Measurements from ENCODE around the gene ROCK2.

The ROCK2 gene

DNA sequence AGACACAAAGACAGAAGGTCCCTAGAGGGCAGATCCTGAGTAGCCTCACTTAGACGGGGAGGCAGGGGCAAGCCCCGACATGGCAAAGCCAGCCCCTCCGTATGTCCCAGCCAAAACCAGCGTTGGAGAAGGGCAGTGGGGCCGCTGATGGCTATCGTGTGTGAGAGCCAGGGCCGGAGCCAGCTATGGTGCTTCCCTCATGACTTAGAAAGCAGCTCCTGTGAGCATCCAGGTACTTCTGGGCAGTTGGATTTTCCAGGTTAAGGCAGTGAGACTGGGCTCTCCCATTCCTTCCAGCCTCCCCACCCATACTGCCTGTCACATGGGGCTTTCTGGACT lies 31.2 kb upstream of the ROCK2 start:
- H3K36me3 ChIP-seq (replicated peaks): no peaks in the 10 kb centered on the region
- no peak for DNase-seq (ENCODE audit: low spot score in 2 of 2)
- H3K27me3 ChIP-seq (ENCODE audit: low read depth): no peaks in the 10 kb centered on the region
- no peak overlapping the region for H3K4me3 ChIP-seq
- peaks cover 8% of the 10 kb centered on the region for H3K4me1 ChIP-seq
- in situ Hi-C loops (cut with MboI; ENCODE audit: low sequenced_read_pairs): no loop called here
- no peaks in the 10 kb centered on the region for H3K9me3 ChIP-seq

- no peaks in the 10 kb centered on the region for H3K9me3 ChIP-seq
- peaks cover 8% of the 10 kb centered on the region for H3K4me1 ChIP-seq
- H3K36me3 ChIP-seq (replicated peaks): no peaks in the 10 kb centered on the region
- no peak for DNase-seq (ENCODE audit: low spot score in 2 of 2)
- H3K27me3 ChIP-seq (ENCODE audit: low read depth): no peaks in the 10 kb centered on the region
- H3K4me3 ChIP-seq: no peak overlapping the region
- in situ Hi-C loops (cut with MboI; ENCODE audit: low sequenced_read_pairs): no loop called here
Measured at GRCh38 chr2:11375025-11375688, 30.7 kb upstream of the ROCK2 start.

DNA sequence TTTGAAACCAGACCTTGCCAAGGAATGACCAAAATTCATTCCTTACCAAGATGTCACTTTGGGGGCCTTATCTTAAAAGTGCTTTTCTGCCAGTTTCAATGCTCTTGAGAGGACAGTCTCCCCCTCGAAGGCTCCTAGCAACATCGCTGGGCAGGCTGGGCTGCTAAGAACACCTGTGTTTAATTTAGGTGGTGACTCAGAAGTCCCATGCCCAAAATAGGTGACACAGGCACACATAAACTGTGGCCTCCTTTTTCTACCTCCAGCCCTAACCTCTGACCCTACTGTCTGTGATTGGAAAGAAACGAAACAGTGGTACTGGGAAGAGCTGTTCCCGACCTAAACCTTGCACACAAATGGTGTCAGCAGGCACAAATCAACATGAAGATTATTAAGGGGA lies 28.7 kb upstream of the ROCK2 start:
- Histone ChIP-seq H3K4me3 (no peak overlapping the region), H3K4me1 (peaks cover 8% of the 10 kb centered on the region), H3K27me3 (ENCODE audit: low read depth) (no peaks in the 10 kb centered on the region), H3K36me3 (replicated peaks) (no peaks in the 10 kb centered on the region), H3K9me3 (no peaks in the 10 kb centered on the region)
- no peak for DNase-seq (ENCODE audit: low spot score in 2 of 2)
- in situ Hi-C loops (cut with MboI; ENCODE audit: low sequenced_read_pairs): no loop called here

DNA sequence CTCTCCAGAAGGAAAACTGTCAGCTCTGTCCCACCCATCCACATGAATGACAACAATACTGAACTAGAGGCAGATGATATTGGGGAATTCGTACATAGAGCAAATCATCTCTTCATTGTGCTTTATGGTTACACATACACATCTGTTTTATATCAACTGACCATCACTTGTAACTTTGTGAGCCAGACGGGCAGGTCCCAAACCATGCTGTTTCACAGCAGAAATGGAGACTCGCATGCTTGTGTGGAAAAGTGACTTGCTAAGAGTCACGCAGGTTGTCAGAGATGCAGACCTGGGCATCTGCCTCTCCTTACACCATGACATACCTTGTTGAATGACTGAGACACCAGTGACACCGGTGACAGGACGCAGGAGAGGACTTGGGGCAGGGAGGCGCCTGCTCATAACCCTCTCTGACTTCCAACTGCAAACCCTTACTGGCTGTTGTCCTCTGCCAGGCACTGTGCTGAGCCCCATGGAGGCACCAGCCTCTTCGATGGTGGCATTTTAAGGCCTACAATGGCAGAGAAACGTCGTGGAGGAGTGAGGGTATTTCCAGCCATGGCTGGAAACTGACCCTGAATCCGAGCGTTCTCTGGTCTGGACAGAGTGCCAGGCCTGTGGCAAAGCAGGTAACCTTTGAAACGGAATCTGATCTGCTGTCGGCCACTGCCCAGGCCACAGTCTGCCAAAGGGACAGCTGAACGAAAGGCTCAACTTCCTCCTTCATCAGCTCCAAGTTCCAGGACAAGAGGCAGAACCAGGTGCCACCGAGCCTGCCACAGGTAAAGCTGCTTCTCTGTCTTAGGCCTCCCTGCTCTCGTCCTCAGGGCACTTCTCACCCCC lies 26.9 kb upstream of the ROCK2 start:
- in situ Hi-C loops (cut with MboI; ENCODE audit: low sequenced_read_pairs): no loop called here
- peaks cover 8% of the 10 kb centered on the region for H3K4me1 ChIP-seq

DNA sequence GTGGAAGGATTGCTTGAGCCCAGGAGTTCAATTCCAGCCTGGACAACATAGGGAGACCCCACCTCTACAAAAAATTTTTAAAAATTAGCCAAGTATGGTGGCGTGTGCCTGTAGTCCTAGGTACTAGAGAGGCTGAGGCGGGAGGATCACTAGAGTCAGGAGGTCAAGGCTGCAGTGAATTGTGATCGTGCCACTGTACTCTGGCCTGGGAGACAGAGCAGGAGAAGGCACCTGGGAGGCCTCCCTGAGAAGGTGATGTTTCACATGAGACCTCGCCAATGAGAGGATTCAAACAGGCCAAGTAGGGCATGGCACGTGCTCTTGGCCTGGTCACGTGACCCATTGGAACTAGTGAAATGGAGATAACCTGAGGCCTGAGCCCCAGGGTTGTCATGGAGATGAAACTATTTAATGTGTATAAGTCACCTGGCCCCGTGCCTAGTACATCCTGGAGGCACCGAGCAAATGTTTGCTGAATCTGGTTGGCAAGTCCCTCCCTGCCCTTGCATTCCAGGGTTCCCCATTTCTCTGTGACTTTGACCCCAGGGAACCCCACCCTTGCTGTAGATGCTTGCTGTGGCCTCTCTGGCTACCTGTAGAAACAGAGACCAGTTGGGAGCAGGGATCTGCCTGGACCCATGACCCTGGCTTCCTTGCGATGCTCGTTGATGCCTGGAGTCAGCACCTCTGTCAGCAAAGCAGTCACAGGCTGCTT lies 26.1 kb upstream of the ROCK2 start:
- in situ Hi-C loops (cut with MboI; ENCODE audit: low sequenced_read_pairs): no loop called here
- peaks cover 12% of the 10 kb centered on the region for H3K4me1 ChIP-seq
- no peak for DNase-seq (ENCODE audit: low spot score in 2 of 2)

More for the DNA sequence above, 26.9 kb upstream of the ROCK2 start:
- no peaks in the 10 kb centered on the region for H3K27me3 ChIP-seq (ENCODE audit: low read depth)
- no peak for DNase-seq (ENCODE audit: low spot score in 2 of 2)
- no peaks in the 10 kb centered on the region for H3K36me3 ChIP-seq (replicated peaks)
- no peaks in the 10 kb centered on the region for H3K9me3 ChIP-seq
- H3K4me3 ChIP-seq: no peak overlapping the region

GRCh38 chr2:11368059-11368572 lies 23.7 kb upstream of the ROCK2 start:
- Histone ChIP-seq H3K27me3 (ENCODE audit: low read depth) (no peaks in the 10 kb centered on the region), H3K4me1 (peaks cover 4% of the 10 kb centered on the region), H3K36me3 (replicated peaks) (no peaks in the 10 kb centered on the region), H3K9me3 (no peaks in the 10 kb centered on the region), H3K4me3 (no peak overlapping the region)
- in situ Hi-C loops (cut with MboI; ENCODE audit: low sequenced_read_pairs): no loop called here
- no peak for DNase-seq (ENCODE audit: low spot score in 2 of 2)

More for the DNA sequence above, 26.1 kb upstream of the ROCK2 start:
- Histone ChIP-seq H3K4me3 (no peak overlapping the region), H3K27me3 (ENCODE audit: low read depth) (no peaks in the 10 kb centered on the region), H3K9me3 (no peaks in the 10 kb centered on the region), H3K36me3 (replicated peaks) (no peaks in the 10 kb centered on the region)

- in situ Hi-C loops (cut with MboI; ENCODE audit: low sequenced_read_pairs): no loop called here
- H3K27me3 ChIP-seq (ENCODE audit: low read depth): no peaks in the 10 kb centered on the region
- DNase-seq (ENCODE audit: low spot score in 2 of 2): no peak
Measured at GRCh38 chr2:11367170-11367730, 22.8 kb upstream of the ROCK2 start.

DNA sequence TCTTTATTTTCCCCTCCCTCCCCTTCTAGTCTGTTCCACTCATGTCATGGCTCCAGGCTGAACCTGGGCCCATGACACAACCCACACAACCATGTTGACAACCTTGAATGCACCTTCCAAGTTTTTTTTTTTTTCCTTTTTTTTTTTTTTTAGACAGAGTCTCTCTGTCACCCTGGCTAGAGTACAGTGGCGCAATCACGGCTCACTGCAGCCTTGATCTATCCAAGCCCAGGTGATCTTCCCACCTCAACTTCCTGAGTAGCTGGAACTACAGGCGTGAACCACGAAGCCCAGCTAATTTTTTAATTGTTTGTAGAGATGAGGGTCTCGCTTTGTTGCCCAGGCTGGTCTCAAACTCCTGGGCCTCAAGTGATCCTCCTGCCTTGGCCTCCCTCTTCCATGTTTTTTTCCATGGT lies 21.9 kb upstream of the ROCK2 start:
- no peak overlapping the region for H3K4me3 ChIP-seq
- in situ Hi-C loops (cut with MboI; ENCODE audit: low sequenced_read_pairs): no loop called here
- no peaks in the 10 kb centered on the region for H3K27me3 ChIP-seq (ENCODE audit: low read depth)
- DNase-seq (ENCODE audit: low spot score in 2 of 2): no peak
- peaks cover 4% of the 10 kb centered on the region for H3K4me1 ChIP-seq
- H3K36me3 ChIP-seq (replicated peaks): no peaks in the 10 kb centered on the region
- no peaks in the 10 kb centered on the region for H3K9me3 ChIP-seq

More at GRCh38 chr2:11367170-11367730, 22.8 kb upstream of the ROCK2 start:
- Histone ChIP-seq H3K4me1 (peaks cover 4% of the 10 kb centered on the region), H3K9me3 (no peaks in the 10 kb centered on the region), H3K36me3 (replicated peaks) (no peaks in the 10 kb centered on the region), H3K4me3 (no peak overlapping the region)

DNA sequence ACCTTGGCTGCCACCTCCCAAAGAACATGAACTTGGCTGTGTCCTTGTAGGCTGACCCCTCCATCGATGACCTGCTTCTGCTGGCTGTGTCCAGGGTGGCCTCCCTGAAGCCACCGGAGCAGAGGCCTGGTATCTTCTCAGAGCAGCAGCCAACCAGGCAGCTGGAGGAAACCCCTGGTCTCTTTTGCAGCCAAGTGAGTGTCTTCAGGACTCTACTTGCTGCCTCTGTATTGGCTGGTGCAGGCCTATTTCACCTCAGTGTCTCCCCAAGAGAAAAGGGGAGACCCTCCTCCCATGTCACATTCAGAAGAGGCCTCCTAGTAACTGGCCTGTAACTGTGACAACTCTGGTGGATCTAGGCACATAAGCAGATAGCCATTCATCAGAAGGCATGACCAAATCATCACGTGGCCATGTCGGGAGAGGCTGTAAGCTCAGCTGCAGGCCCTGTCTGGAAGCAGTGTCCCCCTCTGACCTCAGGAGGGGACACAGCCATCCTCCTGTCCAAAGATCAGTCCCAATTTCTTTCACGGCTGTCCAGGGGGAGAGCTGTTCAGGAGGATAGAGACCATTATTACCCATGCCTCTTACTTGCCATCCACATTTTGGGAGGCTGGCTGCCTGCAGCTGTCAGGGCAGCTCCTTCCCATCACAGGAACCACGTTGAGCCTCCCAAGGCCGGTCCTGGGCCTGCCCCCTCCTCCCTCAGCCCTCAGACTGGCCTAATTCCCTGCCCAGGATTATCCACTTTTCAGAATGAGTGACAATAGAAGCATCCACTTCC lies 20.9 kb upstream of the ROCK2 start:
- peak in 1 of 2 experiments; percentile 40 for DNase-seq (ENCODE audit: low spot score in 2 of 2)
- Histone ChIP-seq H3K4me3 (no peak overlapping the region), H3K27me3 (ENCODE audit: low read depth) (no peaks in the 10 kb centered on the region), H3K4me1 (peaks cover 4% of the 10 kb centered on the region), H3K36me3 (replicated peaks) (no peaks in the 10 kb centered on the region), H3K9me3 (no peaks in the 10 kb centered on the region)
- in situ Hi-C loops (cut with MboI; ENCODE audit: low sequenced_read_pairs): no loop called here

GRCh38 chr2:11364565-11364887 lies 20.1 kb upstream of the ROCK2 start:
- DNase-seq (ENCODE audit: low spot score in 2 of 2): no peak
- H3K27me3 ChIP-seq (ENCODE audit: low read depth): no peaks in the 10 kb centered on the region

DNA sequence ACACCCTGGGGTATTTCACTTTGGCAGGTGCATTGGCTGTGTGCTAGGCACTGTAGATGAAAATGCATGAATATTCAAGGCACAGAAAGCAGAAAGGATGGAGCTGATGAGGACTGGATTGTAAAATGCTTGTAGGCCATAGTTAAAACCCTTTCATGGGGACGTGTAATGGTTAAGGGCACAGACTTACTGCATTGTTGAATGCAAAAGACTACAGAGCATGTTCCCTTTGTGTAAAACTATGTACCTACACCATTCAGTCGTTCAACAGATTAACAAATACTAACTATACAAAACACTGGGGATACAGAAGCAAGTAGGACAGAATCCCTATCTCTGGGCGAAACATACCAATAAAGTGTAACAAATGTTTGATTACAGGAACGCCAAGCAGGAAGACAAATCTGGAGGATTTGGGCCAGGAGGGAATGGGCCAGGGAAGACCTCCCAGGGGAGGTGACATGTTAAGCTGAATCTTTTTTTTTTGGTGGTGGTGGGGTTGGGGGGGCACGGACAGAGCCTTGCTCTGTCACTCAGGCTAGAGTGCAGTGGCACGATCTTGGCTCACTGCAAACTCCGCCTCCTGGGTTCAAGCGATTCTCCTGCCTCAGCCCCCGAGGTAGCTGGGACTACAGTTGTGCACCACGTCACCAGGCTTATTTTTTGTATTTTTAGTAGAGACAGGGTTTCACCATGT lies 19.6 kb upstream of the ROCK2 start:
- no peaks in the 10 kb centered on the region for H3K36me3 ChIP-seq (replicated peaks)
- in situ Hi-C loops (cut with MboI; ENCODE audit: low sequenced_read_pairs): no loop called here
- no peaks in the 10 kb centered on the region for H3K27me3 ChIP-seq (ENCODE audit: low read depth)
- H3K4me1 ChIP-seq: peaks cover 4% of the 10 kb centered on the region
- no peaks in the 10 kb centered on the region for H3K9me3 ChIP-seq
- H3K4me3 ChIP-seq: no peak overlapping the region
- no peak for DNase-seq (ENCODE audit: low spot score in 2 of 2)

More at GRCh38 chr2:11364565-11364887, 20.1 kb upstream of the ROCK2 start:
- in situ Hi-C loops (cut with MboI; ENCODE audit: low sequenced_read_pairs): no loop called here
- Histone ChIP-seq H3K4me1 (peaks cover 4% of the 10 kb centered on the region), H3K36me3 (replicated peaks) (no peaks in the 10 kb centered on the region), H3K4me3 (no peak overlapping the region), H3K9me3 (no peaks in the 10 kb centered on the region)

- H3K27me3 ChIP-seq (ENCODE audit: low read depth): no peaks in the 10 kb centered on the region
- no peaks in the 10 kb centered on the region for H3K4me1 ChIP-seq
- no peak overlapping the region for H3K4me3 ChIP-seq
- in situ Hi-C loops (cut with MboI; ENCODE audit: low sequenced_read_pairs): no loop called here
- DNase-seq (ENCODE audit: low spot score in 2 of 2): no peak
- no peaks in the 10 kb centered on the region for H3K36me3 ChIP-seq (replicated peaks)
- no peaks in the 10 kb centered on the region for H3K9me3 ChIP-seq
Measured at GRCh38 chr2:11359865-11360264, 15.4 kb upstream of the ROCK2 start.

All from HAP-1 (cell line).